Subcutaneous abdominal adipose tissue (tissue), 5 donors: ENCODE measurements around the gene SLC37A3.

Experiments used
- H3K27ac ChIP-seq: one replicate; pipeline ENCODE4 v1.7.0; 2013; ENCODE audit warnings: low read depth, mild to moderate bottlenecking, inconsistent platforms, low read length, moderate library complexity
- H3K27me3 ChIP-seq, 5 donors: one replicate each; pipeline ENCODE4 v1.7.0; 2013; ENCODE audit warnings: low read length in 5 of 5, inconsistent platforms in 1 of 5; ENCODE audit not compliant: control insufficient read depth in 5 of 5, insufficient read depth in 4 of 5
- H3K36me3 ChIP-seq, 5 donors: one replicate each; pipeline ENCODE4 v1.7.0; 2013; ENCODE audit warnings: low read length in 5 of 5; ENCODE audit not compliant: control insufficient read depth in 5 of 5, insufficient read depth in 5 of 5
- H3K4me1 ChIP-seq, 5 donors: one replicate each; pipeline ENCODE4 v1.7.0; 2013; ENCODE audit warnings: low read length in 5 of 5, mild to moderate bottlenecking in 3 of 5, moderate library complexity in 1 of 5; ENCODE audit not compliant: control insufficient read depth in 5 of 5, insufficient read depth in 5 of 5
- H3K4me3 ChIP-seq, 5 donors: one replicate each; pipeline ENCODE4 v1.7.0; 2013; ENCODE audit warnings: low read length in 5 of 5, low read depth in 1 of 5
- H3K9ac ChIP-seq, 5 donors: one replicate each; pipeline ENCODE4 v1.7.0; 2013; ENCODE audit warnings: low read length in 5 of 5, mild to moderate bottlenecking in 4 of 5, moderate library complexity in 3 of 5
- H3K9me3 ChIP-seq, 5 donors: one replicate each; pipeline ENCODE4 v1.7.0; 2013; ENCODE audit warnings: low read length in 5 of 5; ENCODE audit not compliant: control insufficient read depth in 5 of 5
- donor health status: healthy.
- donor health status: healthy.
- donor health status: healthy.
- donor health status: healthy.
- donor health status: healthy.

SLC37A3 gene

GRCh38 chr7:140300243-140301136, 97.8 kb downstream of the SLC37A3 start:
- H3K9me3 ChIP-seq, result no peaks in the 10 kb centered on the region
- H3K4me3 ChIP-seq, result no peak overlapping the region
- no peak overlapping the region for H3K9ac ChIP-seq
- no peaks in the 10 kb centered on the region for H3K27me3 ChIP-seq
- no peaks in the 10 kb centered on the region for H3K36me3 ChIP-seq
- peaks cover 0 to 3% (median 0%) of the 10 kb centered on the region in 5 donors for H3K4me1 ChIP-seq
- no peak overlapping the region for H3K27ac ChIP-seq

GRCh38 chr7:140298213-140298612, 100.1 kb downstream of the SLC37A3 start:
- Histone ChIP-seq H3K27ac (no peak overlapping the region), H3K36me3 (no peaks in the 10 kb centered on the region), H3K4me1 (no peaks in the 10 kb centered on the region), H3K4me3 (no peak overlapping the region), H3K9ac (no peak overlapping the region), H3K27me3 (no peaks in the 10 kb centered on the region), H3K9me3 (no peaks in the 10 kb centered on the region)

- Histone ChIP-seq H3K9ac (no peak overlapping the region), H3K27me3 (no peaks in the 10 kb centered on the region), H3K9me3 (no peaks in the 10 kb centered on the region), H3K27ac (no peak overlapping the region), H3K4me3 (no peak overlapping the region), H3K4me1 (no peaks in the 10 kb centered on the region), H3K36me3 (no peaks in the 10 kb centered on the region)
These were observed 101.1 kb downstream of the SLC37A3 start for GRCh38 chr7:140297192-140297591.

DNA sequence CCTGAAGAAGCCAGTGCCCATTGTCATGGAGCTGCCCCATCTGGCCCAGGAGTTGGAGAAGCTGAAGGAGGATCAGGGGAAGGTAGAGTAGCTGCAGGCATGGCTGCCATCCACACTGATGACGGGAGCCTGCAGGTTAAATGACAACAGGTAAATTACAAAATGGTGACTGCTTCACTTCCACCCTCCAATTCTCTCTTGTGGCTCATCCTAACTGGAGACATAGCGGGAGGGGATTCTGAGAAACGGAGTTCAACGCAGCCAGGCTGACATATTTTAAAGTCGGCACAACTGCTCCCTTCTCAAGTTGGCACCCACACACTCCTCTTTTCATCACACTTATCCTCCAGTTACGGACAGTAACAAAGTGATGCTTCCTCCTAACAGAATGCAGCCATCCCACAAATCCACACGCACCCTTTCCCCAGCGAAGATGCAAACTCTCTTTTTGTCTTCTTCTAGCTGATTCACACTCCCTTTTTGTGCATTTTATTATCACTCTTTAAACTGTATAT, 103.0 kb downstream of the SLC37A3 start:
- Histone ChIP-seq H3K9me3 (no peaks in the 10 kb centered on the region), H3K4me3 (no peak overlapping the region), H3K4me1 (no peaks in the 10 kb centered on the region), H3K36me3 (no peaks in the 10 kb centered on the region), H3K9ac (no peak overlapping the region), H3K27ac (no peak overlapping the region), H3K27me3 (no peaks in the 10 kb centered on the region)

DNA sequence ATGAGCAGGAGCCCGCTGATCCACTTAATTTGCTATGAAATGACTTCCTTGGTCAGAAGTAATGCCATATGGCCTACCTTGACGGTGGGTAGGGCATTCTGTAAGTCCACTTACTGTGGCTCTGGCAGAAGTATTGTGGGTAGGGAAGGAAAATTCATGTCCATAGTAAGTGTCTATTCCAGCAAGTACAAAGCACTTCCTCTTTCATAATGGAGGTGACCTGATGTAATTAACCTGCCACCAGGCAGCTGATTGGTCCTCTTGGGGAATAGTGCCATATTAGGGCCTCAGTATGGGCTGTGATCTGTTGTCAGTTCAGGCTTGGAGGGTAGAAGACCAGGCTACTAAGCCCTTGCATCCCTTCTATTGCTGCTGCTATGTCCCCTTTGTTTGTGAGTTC, 103.9 kb downstream of the SLC37A3 start:
- Histone ChIP-seq H3K4me3 (no peak overlapping the region), H3K27me3 (no peaks in the 10 kb centered on the region), H3K9me3 (no peaks in the 10 kb centered on the region), H3K4me1 (no peaks in the 10 kb centered on the region), H3K9ac (no peak overlapping the region), H3K27ac (no peak overlapping the region), H3K36me3 (no peaks in the 10 kb centered on the region)

DNA sequence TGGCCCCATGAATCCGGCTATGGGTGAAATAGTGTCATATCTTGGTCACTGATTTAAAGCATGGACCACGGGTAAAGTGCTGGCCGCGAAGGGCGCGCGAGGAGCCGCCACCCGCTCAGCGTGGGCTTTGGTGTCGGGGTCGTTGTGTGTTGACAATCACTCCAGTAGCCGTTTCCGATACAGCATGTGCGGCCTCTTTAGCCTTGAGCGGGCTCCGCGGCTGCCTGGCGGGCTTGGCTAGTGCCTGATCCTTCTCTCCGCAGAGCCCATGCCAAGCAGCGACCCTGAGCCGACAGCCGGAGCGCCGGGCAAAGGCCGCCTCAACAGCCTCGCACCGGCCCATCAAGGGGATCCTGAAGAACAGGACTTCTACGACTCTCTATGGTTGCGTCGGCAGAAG, 105.9 kb downstream of the SLC37A3 start:
- Histone ChIP-seq H3K9ac (no peak overlapping the region), H3K27ac (no peak overlapping the region), H3K27me3 (no peaks in the 10 kb centered on the region), H3K4me3 (no peak overlapping the region), H3K36me3 (no peaks in the 10 kb centered on the region), H3K4me1 (no peaks in the 10 kb centered on the region), H3K9me3 (no peaks in the 10 kb centered on the region)

- H3K36me3 ChIP-seq, result no peaks in the 10 kb centered on the region
- no peaks in the 10 kb centered on the region for H3K27me3 ChIP-seq
- no peaks in the 10 kb centered on the region for H3K9me3 ChIP-seq
- H3K4me3 ChIP-seq, result no peak overlapping the region
- no peak overlapping the region for H3K9ac ChIP-seq
- no peaks in the 10 kb centered on the region for H3K4me1 ChIP-seq
- no peak overlapping the region for H3K27ac ChIP-seq
These were observed 108.5 kb downstream of the SLC37A3 start for GRCh38 chr7:140289804-140290203.

DNA sequence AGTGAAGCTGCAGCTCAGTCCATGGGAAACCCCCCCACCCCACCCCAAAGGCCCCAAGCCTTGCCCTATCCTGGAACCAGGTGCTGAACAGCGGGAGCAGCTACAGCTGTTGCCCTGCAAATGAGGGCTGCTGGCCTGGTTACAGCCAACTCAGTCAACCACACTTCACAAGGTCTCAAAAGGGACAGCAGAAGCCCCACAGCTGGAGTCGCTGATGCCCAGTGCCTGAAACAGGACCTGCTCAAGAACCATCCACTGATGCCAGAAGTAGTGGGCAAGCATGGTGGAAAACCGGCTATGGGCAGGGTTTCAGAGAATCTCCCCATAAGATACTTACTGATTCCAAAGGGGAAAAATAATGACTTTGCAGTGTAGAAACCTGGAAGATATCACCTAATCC, 110.3 kb downstream of the SLC37A3 start:
- Histone ChIP-seq H3K9me3 (peaks cover 0 to 4% (median 0%) of the 10 kb centered on the region in 5 donors), H3K27me3 (no peaks in the 10 kb centered on the region), H3K36me3 (no peaks in the 10 kb centered on the region)

GRCh38 chr7:140285938-140286337, 112.4 kb downstream of the SLC37A3 start:
- H3K4me1 ChIP-seq, result no peaks in the 10 kb centered on the region
- no peak overlapping the region for H3K4me3 ChIP-seq
- no peaks in the 10 kb centered on the region for H3K27me3 ChIP-seq
- peaks cover 0 to 4% (median 0%) of the 10 kb centered on the region in 5 donors for H3K9me3 ChIP-seq
- H3K27ac ChIP-seq, result no peak overlapping the region
- H3K9ac ChIP-seq, result no peak overlapping the region
- no peaks in the 10 kb centered on the region for H3K36me3 ChIP-seq

More for the DNA sequence above, 110.3 kb downstream of the SLC37A3 start:
- H3K4me1 ChIP-seq, result no peaks in the 10 kb centered on the region
- H3K9ac ChIP-seq, result no peak overlapping the region
- H3K27ac ChIP-seq, result no peak overlapping the region
- no peak overlapping the region for H3K4me3 ChIP-seq

DNA sequence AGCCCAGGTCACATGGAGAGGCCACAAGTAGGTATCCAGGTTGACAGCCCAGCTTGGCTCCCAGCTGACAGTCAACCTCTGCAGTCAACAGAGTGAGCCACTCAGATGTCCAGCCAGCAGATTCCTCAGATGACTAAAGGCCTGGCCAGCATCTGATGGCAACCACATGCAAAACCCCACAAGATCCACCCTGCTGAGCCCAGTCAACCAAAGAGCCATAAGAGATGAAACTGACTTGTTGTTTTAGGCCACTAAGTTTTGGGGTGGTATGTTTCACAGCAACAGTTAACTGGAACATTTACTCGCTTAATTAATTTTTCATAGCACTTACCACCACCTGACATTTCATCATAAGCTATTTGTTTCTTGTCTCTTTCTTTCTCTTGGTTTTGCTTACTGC, 114.3 kb downstream of the SLC37A3 start:
- Histone ChIP-seq H3K36me3 (no peaks in the 10 kb centered on the region), H3K4me1 (no peaks in the 10 kb centered on the region), H3K27ac (no peak overlapping the region), H3K9me3 (peaks cover 0 to 4% (median 0%) of the 10 kb centered on the region in 5 donors), H3K27me3 (peaks cover 0 to 2% (median 0%) of the 10 kb centered on the region in 5 donors), H3K4me3 (no peak overlapping the region), H3K9ac (no peak overlapping the region)
